ENCODE data around the gene ABCC4.
"Not testable (repeated sequence)": the region's sequence is repeated elsewhere in the genome, so short reads cannot be mapped to it uniquely, and the experiment has no call there.

The ABCC4 gene

DNA sequence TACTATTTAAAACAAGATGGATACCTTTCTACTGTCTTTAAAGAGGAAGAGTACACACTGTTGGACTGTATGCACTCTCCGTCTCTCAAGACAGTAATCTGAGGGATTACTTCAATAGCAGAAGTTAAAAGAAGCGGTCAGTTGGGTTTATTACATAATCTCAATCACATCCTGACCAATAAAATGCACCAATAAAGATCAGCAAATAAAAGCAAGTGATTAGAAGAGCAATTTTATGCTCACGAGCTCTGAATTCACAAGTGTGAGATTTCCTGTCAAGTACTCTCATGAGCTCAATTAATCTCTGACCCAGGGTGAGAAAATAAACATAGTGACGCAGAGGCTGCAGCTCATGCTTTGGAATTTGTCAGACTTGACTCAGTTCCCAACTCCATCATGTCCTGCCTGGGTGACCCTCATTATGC, 12.2 kb downstream of the ABCC4 start:
- TF ChIP-seq CTCF (IDR thresholded peaks at IDR 0.05; ENCODE audit: low read depth, low read length) = no peak
- in situ Hi-C loops (cut with HindIII; ENCODE audit: low sequenced_read_pairs) = no loop called here
- DNase-seq (ENCODE audit: low read depth, low spot score) = no peak
- H3K4me3 ChIP-seq (ENCODE audit: low read depth, low read length) = no peak overlapping the region

DNA sequence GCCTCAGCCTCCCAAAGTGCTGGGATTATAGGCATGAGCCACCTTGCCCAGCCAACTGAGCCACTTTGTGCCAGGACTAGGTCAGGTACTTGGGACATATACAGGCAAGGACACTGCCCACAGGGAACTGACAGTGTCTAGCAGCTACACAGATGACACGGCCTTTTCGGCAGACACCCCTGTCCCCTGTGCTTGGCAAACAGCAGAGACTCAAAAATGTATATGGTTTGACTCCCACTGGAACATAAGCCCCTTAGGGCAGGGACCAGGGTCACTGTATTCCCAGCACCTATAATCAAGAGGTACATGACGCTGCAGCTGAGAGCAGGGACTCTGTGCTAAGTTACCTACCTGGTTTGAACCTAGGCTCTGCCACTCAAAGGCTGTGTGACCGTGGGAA, 16.8 kb downstream of the ABCC4 start:
- in situ Hi-C loops (cut with HindIII; ENCODE audit: low sequenced_read_pairs) = no loop called here
- no peak overlapping the region for H3K4me3 ChIP-seq (ENCODE audit: low read depth, low read length)
- no peak for TF ChIP-seq CTCF (IDR thresholded peaks at IDR 0.05; ENCODE audit: low read depth, low read length)
- DNase-seq (ENCODE audit: low read depth, low spot score) = no peak

GRCh38 chr13:95279016-95279415, 22.2 kb downstream of the ABCC4 start:
- in situ Hi-C loops (cut with HindIII; ENCODE audit: low sequenced_read_pairs) = no loop called here
- no peak overlapping the region for H3K4me3 ChIP-seq (ENCODE audit: low read depth, low read length)
- DNase-seq (ENCODE audit: low read depth, low spot score) = no peak
- TF ChIP-seq CTCF (IDR thresholded peaks at IDR 0.05; ENCODE audit: low read depth, low read length) = no peak

DNA sequence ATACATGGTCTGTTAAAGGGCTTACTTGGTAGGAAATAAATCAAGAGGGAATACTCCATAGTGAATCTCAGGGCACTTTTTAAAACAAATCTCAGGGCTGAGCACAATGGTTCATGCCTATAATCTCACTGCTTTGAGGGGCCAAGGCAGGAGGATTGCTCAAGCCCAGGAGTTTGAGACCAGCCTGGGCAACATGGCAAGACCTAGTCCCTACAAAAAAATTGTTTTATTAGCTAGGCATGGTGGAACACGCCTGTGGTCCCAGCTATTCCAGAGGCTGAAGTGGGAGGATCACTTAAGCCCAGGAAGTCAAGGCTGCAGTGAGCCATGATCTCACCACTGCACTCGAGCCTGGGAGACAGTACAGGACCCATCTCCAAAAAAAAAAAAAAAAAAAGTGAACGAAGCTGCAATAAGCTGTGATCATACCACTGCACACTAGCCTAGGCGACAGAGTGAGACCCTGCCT, 25.2 kb downstream of the ABCC4 start:
- TF ChIP-seq CTCF (IDR thresholded peaks at IDR 0.05; ENCODE audit: low read depth, low read length) = no peak

DNA sequence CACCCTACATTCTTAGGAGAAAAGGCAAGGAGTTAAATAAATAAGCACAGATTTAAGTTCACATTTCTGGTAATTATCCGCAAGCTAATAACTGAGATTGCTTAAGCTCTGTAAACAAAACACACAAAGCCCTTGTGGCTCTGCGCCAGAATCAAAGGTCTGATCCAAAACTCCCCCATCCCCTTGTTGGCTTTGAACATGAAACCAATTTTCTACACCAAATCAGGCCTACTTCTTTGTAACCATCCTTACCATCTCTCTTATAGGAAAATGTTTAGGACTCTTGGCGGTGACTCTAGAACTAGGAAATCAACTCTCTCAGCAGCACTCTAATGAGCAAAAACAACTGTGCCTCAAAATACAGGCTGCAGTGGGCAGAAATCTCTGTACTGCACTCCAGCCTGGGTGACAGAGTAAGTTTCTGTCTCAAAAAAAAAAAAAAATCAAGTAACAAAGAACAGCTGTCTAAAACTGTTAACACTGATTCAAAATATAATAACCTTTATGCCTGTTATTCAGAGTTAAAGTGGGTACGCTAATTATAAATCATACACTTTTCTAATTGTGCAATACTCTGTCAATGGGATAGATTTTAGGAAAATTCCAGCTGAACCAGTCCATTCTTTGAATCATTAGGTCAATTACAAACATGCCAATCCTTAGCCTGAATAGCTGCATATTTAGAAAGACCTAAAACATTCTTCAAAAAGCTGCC, 25.8 kb downstream of the ABCC4 start:
- TF ChIP-seq CTCF (IDR thresholded peaks at IDR 0.05; ENCODE audit: low read depth, low read length) = no peak
- in situ Hi-C loops (cut with HindIII; ENCODE audit: low sequenced_read_pairs) = no loop called here
- DNase-seq (ENCODE audit: low read depth, low spot score) = no peak
- H3K4me3 ChIP-seq (ENCODE audit: low read depth, low read length) = no peak overlapping the region

More for the DNA sequence above, 25.2 kb downstream of the ABCC4 start:
- in situ Hi-C loops (cut with HindIII; ENCODE audit: low sequenced_read_pairs) = no loop called here
- no peak overlapping the region for H3K4me3 ChIP-seq (ENCODE audit: low read depth, low read length)
- no peak for DNase-seq (ENCODE audit: low read depth, low spot score)

GRCh38 chr13:95273592-95274132, 27.6 kb downstream of the ABCC4 start:
- H3K4me3 ChIP-seq (ENCODE audit: low read depth, low read length); in situ Hi-C loops (cut with HindIII; ENCODE audit: low sequenced_read_pairs); DNase-seq (ENCODE audit: low read depth, low spot score): not testable (repeated sequence)

DNA sequence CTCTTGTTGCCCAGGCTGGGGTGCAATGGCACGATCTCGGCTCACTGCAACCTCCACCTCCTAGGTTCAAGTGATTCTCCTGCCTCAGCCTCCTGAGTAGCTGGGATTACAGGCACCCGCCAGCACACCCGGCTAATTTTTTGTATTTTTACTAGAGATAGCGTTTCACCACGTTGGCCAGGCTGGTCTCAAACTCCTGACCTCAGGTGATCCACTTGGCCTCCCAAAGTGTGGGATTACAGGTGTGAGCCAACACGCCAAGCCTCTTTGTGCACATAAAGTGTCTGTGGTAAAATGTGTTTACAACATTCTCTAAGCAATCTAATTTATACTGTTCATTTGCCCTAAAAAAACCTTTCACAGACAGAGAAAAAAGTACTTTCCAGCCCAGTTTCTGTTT, 29.2 kb downstream of the ABCC4 start:
- H3K4me3 ChIP-seq (ENCODE audit: low read depth, low read length); in situ Hi-C loops (cut with HindIII; ENCODE audit: low sequenced_read_pairs); DNase-seq (ENCODE audit: low read depth, low spot score): not testable (repeated sequence)

Measured in astrocyte of the spinal cord (primary cell).